Upper lobe of right lung (tissue), 1 donor: ENCODE measurements around the gene ACSBG1. TPM values are rescaled to one million over a fixed set of nuclear protein-coding genes. Genes with fewer than 3 reads are reported as not detected.

Source experiments
- ATAC-seq: fragments of 200-7000 bp; cut with Tn5 transposase; one replicate; pipeline ENCODE4 v1.9.1; 2020; ENCODE audit warnings: mild to moderate bottlenecking, moderate library complexity
- DNase-seq: peaks from one replicate; pipeline ENCODE4 v3.0.0-alpha.2; 2020
- H3K27ac ChIP-seq: fragments of 200-600 bp; one replicate; pipeline ENCODE4 v1.8.0; 2022
- H3K27me3 ChIP-seq: fragments of 200-600 bp; one replicate; pipeline ENCODE4 v1.8.0; 2022; ENCODE audit warnings: mild to moderate bottlenecking
- H3K36me3 ChIP-seq: fragments of 200-600 bp; one replicate; pipeline ENCODE4 v1.8.0; 2022
- H3K4me1 ChIP-seq: fragments of 200-600 bp; one replicate; pipeline ENCODE4 v1.8.0; 2022
- H3K4me3 ChIP-seq: fragments of 200-600 bp; one replicate; pipeline ENCODE4 v1.8.0; 2022; ENCODE audit warnings: mild to moderate bottlenecking
- H3K9me3 ChIP-seq: fragments of 200-600 bp; one replicate; pipeline ENCODE4 v1.8.0; 2022
- CTCF ChIP-seq: fragments of 200-600 bp; IDR thresholded peaks from one replicate; pipeline ENCODE4 v1.8.0; 2022; ENCODE audit warnings: antibody characterized with exemption
- intact Hi-C: fragments of 100-400 bp; cut with DNase I; formaldehyde crosslinking; loops from one replicate; pipeline ENCODE4 v1.11.0; 2022
- total RNA-seq: library from RNA; stranded (reverse); fragmentation: NEBNext Ultra II Directional; extraction: Animal tissue kit (Norgen Biotek cat#: 25700); gene quantifications from one replicate; pipeline ENCODE4 v1.2.1, GENCODE V29; 2021
- donor health status: DM: no; HTN: yes; CAD: no; lungs with severe emphysema.

ACSBG1 gene
- total RNA-seq, 1 donor from 2014 or later, result not detected

DNA sequence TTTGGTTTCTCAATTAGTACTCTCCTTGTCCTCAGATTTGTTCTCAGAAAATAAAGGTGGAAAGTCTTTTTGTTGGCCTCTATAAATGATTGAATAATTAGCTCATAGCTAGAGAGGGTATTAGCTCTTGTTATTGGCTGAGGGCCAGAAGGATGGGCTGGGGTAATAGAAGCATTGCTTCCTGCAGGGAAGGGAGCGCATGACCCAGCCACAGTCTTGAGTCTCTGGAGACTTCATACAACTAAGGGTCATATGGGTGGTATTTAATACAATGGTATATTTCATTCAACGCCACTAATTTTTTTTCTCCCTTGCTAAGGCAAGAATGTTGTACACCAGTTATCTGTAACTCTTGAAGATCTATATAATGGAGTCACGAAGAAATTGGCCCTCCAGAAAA, 38.4 kb upstream of the ACSBG1 start:
- intact Hi-C loops, result no loop called here
- ATAC-seq, result no peak
- no peak for DNase-seq

DNA sequence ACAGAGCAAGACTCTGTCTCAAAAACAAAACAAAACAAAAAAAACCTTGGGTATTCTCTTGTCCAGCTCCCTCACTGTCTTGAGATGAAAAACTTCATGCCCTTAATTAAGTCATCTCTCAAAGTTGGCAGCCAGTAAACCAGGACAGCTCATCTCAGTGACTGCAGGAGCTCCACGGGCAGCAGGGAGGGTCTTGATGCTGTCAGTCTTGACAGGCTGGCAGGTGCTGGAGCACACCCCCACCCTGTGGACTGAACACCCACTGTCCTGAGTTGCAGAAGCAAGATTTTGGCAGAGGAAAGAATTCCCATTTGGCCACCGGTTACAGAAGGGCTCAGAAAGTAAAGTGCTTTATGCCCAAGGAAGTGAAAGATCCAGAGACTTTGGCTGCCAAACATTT, 38.0 kb upstream of the ACSBG1 start:
- no peak for ATAC-seq
- Histone ChIP-seq H3K4me3 (no peak overlapping the region), H3K27ac (no peak overlapping the region), H3K9me3 (no peaks in the 10 kb centered on the region), H3K27me3 (no peaks in the 10 kb centered on the region), H3K36me3 (peaks cover 17% of the 10 kb centered on the region), H3K4me1 (no peaks in the 10 kb centered on the region)
- intact Hi-C loops, result no loop called here
- no peak for DNase-seq
- TF ChIP-seq CTCF, result no peak

More for the DNA sequence above, 38.4 kb upstream of the ACSBG1 start:
- peaks cover 17% of the 10 kb centered on the region for H3K36me3 ChIP-seq
- no peak overlapping the region for H3K4me3 ChIP-seq
- H3K4me1 ChIP-seq, result no peaks in the 10 kb centered on the region
- no peak for TF ChIP-seq CTCF
- no peak overlapping the region for H3K27ac ChIP-seq
- no peaks in the 10 kb centered on the region for H3K9me3 ChIP-seq
- H3K27me3 ChIP-seq, result no peaks in the 10 kb centered on the region

DNA sequence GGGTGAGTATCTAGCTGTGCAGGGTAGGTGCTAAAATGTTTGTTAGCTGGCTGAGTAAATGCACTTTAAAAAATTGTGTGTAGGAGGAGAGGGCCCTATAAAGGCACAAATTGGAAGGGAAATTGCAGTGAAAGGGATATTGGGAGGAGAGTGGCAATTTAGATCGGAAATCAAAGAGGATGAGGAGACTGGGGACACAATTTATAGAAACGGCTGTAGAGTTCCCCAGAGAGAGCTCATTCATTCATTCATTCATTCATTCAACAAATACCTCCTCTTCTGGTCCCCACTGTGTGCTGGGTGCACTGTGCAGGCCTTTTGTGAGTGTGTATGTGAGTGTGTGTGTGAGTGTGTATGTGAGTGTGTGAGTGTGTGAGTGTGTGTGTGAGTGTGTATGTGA, 32.4 kb upstream of the ACSBG1 start:
- intact Hi-C loops, result no loop called here
- Histone ChIP-seq H3K27me3 (no peaks in the 10 kb centered on the region), H3K27ac (no peak overlapping the region), H3K9me3 (no peaks in the 10 kb centered on the region), H3K4me3 (no peak overlapping the region), H3K4me1 (no peaks in the 10 kb centered on the region), H3K36me3 (no peaks in the 10 kb centered on the region)
- no peak for TF ChIP-seq CTCF
- DNase-seq (no peak), ATAC-seq (no peak)

DNA sequence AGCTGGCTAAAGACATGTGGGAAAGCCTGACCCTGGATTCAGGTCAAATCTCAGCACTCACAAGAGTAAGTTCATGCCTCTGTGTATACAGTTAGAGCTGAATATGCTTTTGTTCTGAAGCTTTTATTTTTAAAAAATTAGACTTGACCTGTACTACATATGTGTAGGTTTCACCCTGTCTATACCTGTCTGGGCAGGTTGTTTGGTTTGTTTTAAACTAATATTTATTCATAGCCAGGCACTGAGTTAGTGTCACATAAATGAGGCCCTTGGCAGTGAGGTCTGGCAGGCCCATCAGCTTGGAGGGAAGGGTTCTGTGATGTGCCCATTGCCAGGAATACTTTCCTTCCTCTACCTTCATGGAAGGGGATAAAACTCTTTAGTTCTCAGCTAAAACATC, 31.9 kb upstream of the ACSBG1 start:
- no peaks in the 10 kb centered on the region for H3K36me3 ChIP-seq
- no peak for TF ChIP-seq CTCF
- no peaks in the 10 kb centered on the region for H3K4me1 ChIP-seq
- ATAC-seq, result no peak
- intact Hi-C loops, result no loop called here
- no peaks in the 10 kb centered on the region for H3K9me3 ChIP-seq
- H3K27me3 ChIP-seq, result no peaks in the 10 kb centered on the region
- no peak overlapping the region for H3K4me3 ChIP-seq
- no peak for DNase-seq
- no peak overlapping the region for H3K27ac ChIP-seq

GRCh38 chr15:78265752-78266224, 31.4 kb upstream of the ACSBG1 start:
- TF ChIP-seq CTCF, result no peak
- Histone ChIP-seq H3K36me3 (no peaks in the 10 kb centered on the region), H3K27me3 (no peaks in the 10 kb centered on the region), H3K4me3 (peak overlapping the region; percentile 5), H3K4me1 (no peaks in the 10 kb centered on the region), H3K9me3 (no peaks in the 10 kb centered on the region), H3K27ac (no peak overlapping the region)
- ATAC-seq (no peak), DNase-seq (no peak)
- intact Hi-C loops, result no loop called here

GRCh38 chr15:78265137-78265460, 30.7 kb upstream of the ACSBG1 start:
- TF ChIP-seq CTCF, result no peak
- peak overlapping the region; percentile 70 for H3K4me3 ChIP-seq
- no peaks in the 10 kb centered on the region for H3K9me3 ChIP-seq
- H3K27me3 ChIP-seq, result no peaks in the 10 kb centered on the region
- H3K27ac ChIP-seq, result no peak overlapping the region
- no peaks in the 10 kb centered on the region for H3K4me1 ChIP-seq
- DNase-seq (no peak), ATAC-seq (no peak)
- intact Hi-C loops, result no loop called here
- H3K36me3 ChIP-seq, result no peaks in the 10 kb centered on the region
